HL-60/S4 (cell line): ENCODE data around the gene JCAD.
"Not testable (repeated sequence)": the region's sequence is repeated elsewhere in the genome, so short reads cannot be mapped to it uniquely, and the experiment has no call there.

Source experiments
- in situ Hi-C: fragments of 300-500 bp; cut with MboI; formaldehyde crosslinking; loops from 2 replicates; pipeline ENCODE4 v1.14.3; 2022; ENCODE audit warnings: low sequenced_read_pairs

The JCAD gene

DNA sequence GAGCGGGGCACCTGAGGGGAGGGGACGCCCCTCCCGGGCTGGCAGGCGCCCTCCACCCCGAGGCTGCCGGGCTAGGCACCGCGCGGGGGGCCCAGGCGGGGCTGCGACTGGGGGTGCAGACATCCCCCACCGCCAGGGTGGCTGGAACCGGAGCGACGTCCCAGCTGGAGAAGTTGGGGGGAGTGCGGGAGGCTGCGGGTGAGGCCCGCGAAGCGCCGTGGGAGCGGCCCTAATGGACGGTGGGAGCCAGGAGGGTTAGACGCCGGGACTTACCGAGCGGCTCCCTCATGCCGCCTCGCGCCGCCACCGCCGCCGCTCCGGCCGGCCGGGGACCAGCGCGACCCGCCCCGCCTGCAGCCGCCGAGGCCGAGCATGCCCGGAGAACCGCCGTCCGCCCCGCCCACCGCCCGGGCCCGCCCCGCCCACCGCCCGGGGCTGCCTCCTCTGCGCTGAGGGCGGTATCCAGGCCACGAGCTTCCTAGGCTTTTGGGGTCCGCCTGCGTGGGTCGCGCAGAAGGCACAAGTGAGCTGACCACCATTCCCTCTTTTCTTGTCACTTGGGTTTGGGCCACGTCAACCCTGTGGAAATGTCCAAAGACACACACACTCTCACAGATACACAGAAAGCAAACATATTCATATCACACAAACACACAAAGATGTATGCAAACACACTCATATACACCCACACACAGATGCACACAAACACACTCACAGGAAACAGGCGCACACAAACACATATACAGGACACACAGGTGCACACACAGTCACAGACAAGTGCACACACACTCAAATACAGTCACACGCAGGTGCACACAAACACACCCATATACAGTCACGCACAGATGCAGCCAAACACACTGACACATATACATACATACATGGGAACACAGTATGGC lies at the start of gene JCAD:
Gene JCAD, minus strand, starts transcription at position 378 of the 899 bp plus-strand sequence. CDS start 11,774 bp downstream, outside the sequence.
- in situ Hi-C loops: no loop called here

GRCh38 chr10:30106987-30107386 lies 47.6 kb upstream of the JCAD start:
- in situ Hi-C loops: no loop called here

DNA sequence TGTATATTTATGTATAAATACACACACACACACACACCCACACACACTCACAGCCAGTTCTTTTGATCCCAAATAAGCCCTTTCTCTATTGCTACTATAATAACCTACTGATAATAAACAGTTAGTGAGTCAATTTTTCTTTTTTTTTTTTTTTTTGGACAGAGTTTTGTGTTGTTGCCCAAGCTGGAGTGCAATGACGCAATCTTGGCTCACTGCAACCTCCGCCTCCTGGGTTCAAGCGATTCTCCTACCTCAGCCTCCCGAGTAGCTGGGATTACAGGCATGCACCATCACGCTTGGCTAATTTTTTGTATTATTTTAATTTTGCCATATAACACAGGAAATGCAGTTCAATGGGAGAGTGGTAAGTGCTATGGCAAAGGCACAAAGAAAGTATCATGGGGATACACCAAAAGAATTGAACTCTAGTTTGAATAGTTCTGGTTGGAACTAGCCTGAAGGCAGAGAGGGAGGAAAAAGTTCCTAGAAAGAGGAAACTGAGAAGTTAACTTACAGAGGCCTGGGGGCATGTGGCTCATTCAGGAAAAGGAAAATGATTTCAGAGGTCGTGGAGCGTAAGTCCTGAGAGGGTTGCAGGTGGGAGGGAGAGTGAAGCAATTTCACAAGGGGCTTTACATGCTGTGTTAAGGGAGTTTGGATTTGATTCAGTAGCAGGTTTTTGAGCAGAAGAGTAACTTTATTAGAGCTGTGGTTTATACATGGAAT lies 44.4 kb upstream of the JCAD start:
- in situ Hi-C loops: no loop called here

DNA sequence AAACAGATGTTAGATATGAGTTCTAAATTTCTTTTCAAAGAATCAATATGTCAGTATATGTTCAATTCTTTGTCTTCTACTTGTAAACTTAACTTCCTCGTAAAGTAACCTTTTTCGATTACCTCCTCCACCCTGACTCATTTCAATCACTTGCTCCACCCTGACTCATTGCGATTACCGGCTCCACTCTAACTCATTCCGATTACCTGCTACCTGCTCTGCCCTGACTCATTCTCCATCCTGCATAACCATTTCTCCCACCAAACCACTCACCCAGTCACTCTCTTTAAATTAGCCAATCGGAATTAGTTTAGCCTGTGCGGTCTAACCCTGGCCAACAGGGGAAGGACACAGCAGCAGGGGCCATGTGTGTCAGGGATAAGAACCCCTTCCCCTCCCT lies 40.3 kb upstream of the JCAD start:
- in situ Hi-C loops: not testable (repeated sequence)

DNA sequence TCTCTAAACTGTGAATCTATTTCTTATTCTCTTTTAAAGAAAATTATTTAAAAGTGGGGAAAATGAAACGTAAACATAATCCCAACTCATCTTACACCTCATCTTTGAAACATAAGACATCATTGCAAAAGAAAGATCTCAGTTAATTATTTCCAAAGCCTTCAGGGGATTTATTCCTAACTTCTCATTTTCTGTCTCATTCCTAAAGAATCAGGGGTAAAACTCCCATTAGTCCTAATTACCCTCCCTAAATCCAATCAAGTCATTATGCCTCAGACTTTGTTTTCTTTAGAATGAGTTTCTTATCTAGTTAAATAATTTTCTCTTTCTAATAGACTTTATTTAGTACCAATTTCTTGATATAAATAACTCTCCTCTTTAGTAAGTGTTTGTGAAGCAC lies 39.7 kb upstream of the JCAD start:
- in situ Hi-C loops: no loop called here

DNA sequence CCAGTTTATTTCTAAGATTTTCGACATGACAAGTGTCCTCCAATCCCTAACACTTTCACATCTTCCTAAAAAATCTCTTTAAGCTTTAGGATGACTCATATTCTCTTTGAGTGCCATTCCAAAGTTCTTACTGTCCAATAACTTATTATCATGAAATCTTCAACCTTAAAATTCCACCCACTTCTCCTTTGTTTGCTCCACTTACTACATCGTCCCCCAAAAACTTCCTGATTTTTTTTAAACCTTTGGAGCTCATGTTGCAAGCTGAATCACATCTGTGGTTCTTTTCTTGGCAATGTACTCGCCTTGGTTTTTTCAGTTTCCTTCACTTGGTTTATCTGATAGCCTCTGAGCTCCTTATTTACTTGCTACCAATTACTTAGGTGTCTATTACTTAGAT lies 39.2 kb upstream of the JCAD start:
- in situ Hi-C loops: no loop called here

GRCh38 chr10:30096564-30096963 lies 37.2 kb upstream of the JCAD start:
- in situ Hi-C loops: no loop called here

- in situ Hi-C loops: no loop called here
These were observed 36.4 kb upstream of the JCAD start for GRCh38 chr10:30095631-30096422.

- in situ Hi-C loops: no loop called here
These were observed 35.2 kb upstream of the JCAD start for GRCh38 chr10:30094601-30095000.

DNA sequence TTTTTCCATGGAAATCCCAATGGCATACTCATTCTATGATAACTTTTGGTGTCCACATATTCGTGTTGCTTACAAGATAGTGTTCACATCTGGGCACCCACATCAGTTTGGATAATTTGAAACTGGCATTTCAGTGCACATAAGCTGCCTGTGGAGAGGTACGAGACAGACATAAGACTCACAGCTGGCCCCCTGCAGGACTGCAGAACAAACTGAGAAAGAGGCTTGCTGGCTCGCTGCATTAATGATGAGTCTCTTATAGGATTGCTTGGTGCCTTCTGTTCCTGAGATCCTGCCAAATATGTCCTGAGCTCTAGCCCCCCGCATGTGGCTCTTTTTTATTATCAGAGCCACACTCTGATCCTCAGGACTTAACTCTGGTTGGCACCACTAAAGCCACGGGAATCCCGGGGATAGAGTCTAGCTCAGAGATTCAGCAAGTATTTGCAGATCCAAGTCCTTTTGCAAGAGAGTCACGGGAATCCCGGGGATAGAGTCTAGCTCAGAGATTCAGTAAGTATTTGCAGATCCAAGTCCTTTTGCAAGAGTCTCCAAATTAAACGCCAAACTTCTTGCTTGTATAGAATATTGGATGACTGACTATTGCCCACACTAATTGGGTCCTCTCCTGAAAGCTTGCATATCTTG lies 34.0 kb upstream of the JCAD start:
- in situ Hi-C loops: no loop called here

DNA sequence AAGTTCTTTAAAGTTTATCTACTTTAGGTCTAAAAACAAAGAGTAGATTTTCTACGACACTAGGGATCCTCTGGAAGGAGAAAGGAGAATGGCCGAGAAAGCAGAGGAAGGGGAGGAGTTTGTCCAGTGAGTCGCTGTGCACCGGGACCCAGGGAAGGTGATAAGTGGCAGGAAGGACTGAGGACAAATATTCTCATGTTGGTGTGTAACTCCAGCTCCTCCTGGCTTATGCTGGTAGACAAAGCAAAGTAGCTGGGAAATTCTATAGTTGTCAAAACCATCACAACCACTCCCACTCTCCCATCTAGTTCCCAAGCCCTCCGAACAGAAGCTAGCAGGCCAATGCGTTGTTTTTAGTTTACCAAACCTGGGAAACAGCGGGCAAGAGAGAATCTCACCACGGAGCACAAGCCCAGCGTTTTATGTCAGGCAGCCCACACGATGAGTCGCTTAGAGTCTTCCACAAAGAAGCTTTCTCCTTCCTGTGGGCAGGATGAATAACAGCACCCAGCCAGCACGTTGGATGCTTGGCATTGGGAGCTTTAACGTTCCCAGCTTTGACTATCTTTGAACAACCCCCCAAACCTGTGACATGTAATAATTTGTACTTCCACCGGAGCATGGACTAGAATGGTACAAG lies 32.9 kb upstream of the JCAD start:
- in situ Hi-C loops: no loop called here

- in situ Hi-C loops: no loop called here
These were observed 31.8 kb upstream of the JCAD start for GRCh38 chr10:30091136-30091535.

DNA sequence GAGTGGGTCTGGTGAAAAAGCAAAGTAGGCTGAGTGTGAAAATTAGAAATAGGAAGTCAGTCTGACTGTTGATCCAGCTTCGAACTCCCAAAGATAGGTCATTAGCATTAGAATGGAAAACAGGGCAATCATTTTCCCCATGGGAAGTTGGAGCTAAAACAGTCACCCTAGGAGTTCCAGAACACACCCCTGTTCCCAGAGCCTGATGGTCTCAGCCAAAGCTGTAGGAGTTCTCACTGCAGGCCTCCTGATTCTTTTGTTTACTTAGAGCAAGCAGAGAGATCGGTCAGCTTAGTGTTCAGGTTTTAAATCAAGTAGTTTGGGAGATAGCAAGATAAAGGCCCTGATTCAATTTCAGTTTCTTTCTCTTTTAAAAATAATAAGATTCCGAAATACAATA lies 28.8 kb upstream of the JCAD start:
- in situ Hi-C loops: no loop called here

GRCh38 chr10:30083934-30084333 lies 24.5 kb upstream of the JCAD start:
- in situ Hi-C loops: no loop called here

- in situ Hi-C loops: no loop called here
These were observed 21.8 kb upstream of the JCAD start for GRCh38 chr10:30081182-30081581.

DNA sequence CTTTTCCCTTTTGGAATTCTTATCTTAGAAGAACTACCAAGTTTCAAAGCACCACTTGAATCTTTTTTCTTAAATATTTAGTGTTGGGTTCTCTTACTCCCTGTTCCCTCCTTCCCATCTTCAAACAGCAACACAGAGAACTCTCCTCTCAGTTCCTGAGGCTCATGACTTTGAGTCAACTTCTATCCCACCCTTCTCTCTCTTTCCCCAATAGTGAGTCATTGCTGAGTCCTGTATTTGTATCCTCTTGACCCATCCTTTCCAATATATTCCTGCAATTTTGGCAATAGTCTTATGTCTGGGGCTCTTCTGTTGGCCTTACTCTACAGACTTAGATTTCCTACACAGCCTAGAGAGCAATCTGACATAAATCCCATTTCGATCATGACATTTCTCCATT lies 20.8 kb upstream of the JCAD start:
- in situ Hi-C loops: no loop called here

DNA sequence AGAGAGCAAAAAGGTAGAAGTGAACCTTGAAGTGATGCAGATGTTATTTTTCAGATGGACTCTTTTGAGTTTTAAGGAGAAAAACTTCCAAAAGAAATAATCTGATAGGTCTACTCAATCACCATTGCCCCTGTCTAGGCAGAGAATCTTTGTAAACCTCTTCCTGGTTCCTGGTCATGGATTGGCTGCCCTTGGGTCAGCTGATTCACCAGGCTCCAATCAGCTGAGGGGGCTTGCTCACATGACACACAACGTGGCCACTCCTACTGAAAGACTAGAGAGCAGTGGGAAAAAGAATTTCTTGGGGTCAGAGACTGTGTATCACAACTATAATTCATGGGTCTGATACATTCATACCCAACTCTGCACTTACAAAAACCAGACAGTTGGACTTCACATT lies 20.0 kb upstream of the JCAD start:
- in situ Hi-C loops: no loop called here

DNA sequence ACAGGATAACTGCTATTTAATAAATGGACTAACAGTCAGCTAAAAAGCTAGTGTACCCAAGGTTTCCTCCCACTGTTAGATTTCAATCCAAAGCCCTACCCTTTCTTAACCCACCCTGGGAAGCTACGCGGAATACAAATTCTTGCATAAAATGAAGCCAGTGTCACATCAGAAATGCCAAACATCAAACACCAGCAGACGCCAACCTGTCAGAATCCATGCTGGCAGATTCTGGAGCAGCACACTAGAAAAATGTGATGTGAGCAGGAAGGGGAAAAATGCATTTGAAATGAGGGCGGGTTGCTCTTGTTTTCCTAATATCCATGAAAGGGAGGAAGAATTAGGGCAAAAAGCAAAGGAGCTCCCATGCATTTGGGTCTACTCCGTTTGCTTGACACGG lies 16.1 kb upstream of the JCAD start:
- in situ Hi-C loops: no loop called here

DNA sequence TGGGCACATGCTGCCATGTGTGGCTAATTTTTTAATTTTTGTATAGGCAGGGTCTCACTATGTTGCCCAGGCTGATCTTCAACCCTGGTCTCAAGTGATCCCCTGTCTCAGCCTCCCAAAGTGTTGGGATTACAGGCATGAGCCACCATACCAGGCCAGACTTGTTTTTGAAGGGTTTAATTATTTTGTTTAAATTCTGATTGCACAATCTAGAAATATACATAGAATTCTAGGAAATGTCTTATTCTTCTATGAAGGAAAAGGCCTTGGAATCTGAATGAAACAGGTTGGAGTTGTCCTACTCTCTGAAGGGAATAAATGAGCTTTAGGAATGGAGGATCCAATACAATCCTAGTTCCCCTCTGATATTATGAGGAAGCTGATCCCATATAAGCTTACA lies 15.5 kb upstream of the JCAD start:
- in situ Hi-C loops: no loop called here

- in situ Hi-C loops: no loop called here
These were observed 14.7 kb upstream of the JCAD start for GRCh38 chr10:30074090-30074489.

DNA sequence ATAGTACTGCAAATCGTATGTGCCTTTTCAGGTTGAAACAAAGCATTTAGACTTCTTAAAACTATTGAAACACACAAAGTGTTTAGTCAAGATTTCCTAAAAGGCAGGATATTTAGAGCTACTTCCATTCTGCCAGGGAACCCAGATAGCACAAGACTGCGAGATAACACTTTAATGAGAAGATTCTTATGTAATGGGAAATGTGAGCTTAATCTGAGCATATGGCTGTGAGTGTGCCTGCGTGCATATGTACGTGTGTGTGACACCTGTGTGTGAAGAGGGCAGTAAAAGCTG lies 14.3 kb upstream of the JCAD start:
- in situ Hi-C loops: no loop called here
